ENCODE results near the gene ALDH1A1.

GRCh38 chr9:72923077-72923476 is 29.8 kb downstream of the ALDH1A1 start:
- TF ChIP-seq CTCF (IDR thresholded peaks at IDR 0.05) (no peak), POLR2A (IDR thresholded peaks at IDR 0.05) (no peak)

All from Peyer's patch (tissue), 4 donors.